ENCODE results near the gene GIT2. TPM values are rescaled to one million over a fixed set of nuclear protein-coding genes. Genes with fewer than 3 reads are reported as not detected.
"Not testable (repeated sequence)": the region's sequence is repeated elsewhere in the genome, so short reads cannot be mapped to it uniquely, and the experiment has no call there.

Gene GIT2
- total RNA-seq, 1 experiment from 2014 or later = 38.0 TPM

DNA sequence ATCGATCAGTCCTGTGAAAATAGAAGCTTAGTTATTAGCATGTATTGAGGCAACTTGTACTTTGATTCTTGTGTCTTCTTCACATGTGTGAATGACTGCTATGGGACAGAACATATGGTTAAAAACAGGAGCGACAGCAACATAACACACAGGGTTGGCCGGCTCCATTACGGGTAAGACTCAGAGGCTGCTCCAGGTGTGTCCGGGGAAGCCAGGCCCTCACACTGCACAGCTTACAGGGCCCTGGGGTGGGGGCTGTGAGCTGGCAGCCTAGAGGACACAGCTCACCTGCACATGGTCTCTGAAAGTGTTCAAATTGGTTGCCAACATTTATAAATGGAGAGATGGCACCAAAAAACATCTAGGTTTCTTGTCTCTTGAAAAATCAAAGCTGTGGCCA is 65.0 kb downstream of the GIT2 start:
- DNase-seq = no peak
- Histone ChIP-seq H3K4me1 (peaks cover 5% of the 10 kb centered on the region; the same call in 1 of the 2 replicates), H3K27me3 (no peaks in the 10 kb centered on the region), H3K9me3 (replicated peaks) (no peaks in the 10 kb centered on the region), H3K36me3 (peaks cover 40% of the 10 kb centered on the region), H3K4me3 (no peak overlapping the region), H3K27ac (no peak overlapping the region)

DNA sequence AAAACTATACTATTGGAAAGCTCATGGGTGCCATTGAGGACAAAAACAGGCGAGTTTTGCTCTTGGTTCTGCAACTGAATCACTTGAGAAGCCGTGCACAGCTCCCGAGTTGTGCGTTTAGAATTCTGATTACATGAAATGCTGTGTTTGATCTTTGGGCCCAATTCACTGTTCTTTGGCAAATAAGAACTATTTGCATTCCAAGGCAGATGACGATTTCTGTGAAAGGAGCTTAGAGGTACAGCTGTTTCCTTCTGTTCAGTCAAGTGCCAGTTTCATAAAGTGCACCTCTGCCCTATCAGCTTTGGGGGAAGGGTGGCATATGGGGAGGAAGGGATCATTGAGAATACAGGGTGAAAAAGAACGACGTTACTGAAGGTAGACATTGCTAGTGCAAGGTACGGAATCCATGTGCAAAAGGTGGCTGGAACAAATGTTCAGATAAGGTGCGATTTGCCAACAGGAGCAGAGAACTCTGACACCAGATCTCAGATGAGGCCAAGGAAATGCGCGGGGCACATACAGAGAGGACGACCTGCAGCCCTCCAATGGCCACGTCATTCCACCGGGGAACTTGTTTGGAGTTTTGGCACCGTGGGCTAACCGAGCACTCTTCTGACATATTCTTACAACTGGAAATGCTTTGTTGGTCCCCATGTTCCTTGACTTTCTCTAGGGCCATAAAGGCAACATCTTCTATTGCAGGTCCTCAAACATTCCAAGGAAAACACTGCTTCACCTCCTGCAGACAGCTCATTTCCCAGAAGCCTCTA is 66.0 kb downstream of the GIT2 start:
- H3K4me1 ChIP-seq = peaks cover 12% of the 10 kb centered on the region; the same call in 1 of the 2 replicates
- peaks cover 40% of the 10 kb centered on the region for H3K36me3 ChIP-seq
- H3K9me3 ChIP-seq (replicated peaks) = no peaks in the 10 kb centered on the region
- H3K27me3 ChIP-seq = no peaks in the 10 kb centered on the region
- no peak for DNase-seq
- no peak overlapping the region for H3K27ac ChIP-seq
- no peak overlapping the region for H3K4me3 ChIP-seq

DNA sequence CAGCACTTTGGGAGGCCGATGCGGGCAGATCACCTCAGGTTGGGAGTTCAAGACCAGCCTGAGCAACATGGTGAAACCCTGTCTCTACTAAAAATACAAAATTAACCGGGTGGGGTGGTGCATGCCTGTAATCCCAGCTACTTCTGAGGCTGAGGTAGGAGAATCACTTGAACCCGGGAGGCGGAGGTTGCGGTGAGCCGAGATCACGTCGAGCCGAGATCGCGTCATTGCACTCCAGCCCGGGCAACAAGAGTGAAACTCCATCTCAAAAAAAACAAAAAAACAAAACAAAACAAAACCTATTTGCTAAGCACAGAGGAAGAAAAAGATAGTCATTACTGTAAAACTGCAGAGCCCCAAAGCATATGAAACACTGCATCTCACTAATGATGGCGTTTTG is 66.8 kb downstream of the GIT2 start:
- H3K9me3 ChIP-seq (replicated peaks); DNase-seq; H3K27me3 ChIP-seq; H3K4me3 ChIP-seq; H3K27ac ChIP-seq: not testable (repeated sequence)
- Histone ChIP-seq H3K36me3 (peaks cover 40% of the 10 kb centered on the region), H3K4me1 (peaks cover 18% of the 10 kb centered on the region; the same call in 1 of the 2 replicates)

DNA sequence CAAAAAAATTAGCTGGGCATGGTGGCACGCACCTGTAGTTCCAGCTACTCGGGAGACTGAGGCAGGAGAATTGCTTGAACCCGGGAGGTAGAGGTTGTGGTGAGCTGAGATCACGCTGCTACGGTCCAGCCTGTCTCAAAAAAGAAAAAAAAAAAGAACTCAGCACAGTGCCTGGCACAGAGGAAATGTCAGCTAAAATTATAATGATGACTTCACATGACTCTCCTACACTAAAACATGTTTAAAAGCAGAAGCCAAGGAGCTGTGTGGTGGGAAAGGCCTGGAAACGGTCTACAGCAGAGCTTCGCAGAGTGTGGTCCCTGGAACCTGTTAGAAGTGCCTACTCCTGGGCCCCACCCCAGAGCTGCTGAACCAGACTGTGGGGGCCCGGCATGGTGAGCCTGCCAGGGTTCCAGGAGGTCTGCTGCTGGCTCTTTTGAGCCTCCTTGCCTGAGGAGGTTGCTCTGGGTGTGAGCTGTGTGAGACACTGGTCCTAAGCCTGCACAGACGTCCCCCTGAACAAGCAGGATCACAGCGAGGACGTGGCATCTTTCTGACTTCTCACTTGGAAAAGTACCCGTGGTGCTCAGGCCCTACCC is 68.0 kb downstream of the GIT2 start:
- no peaks in the 10 kb centered on the region for H3K27me3 ChIP-seq
- no peak overlapping the region for H3K4me3 ChIP-seq
- peaks cover 18% of the 10 kb centered on the region; the same call in 1 of the 2 replicates for H3K4me1 ChIP-seq
- no peaks in the 10 kb centered on the region for H3K9me3 ChIP-seq (replicated peaks)
- H3K27ac ChIP-seq = no peak overlapping the region
- no peak for DNase-seq
- peaks cover 40% of the 10 kb centered on the region for H3K36me3 ChIP-seq

DNA sequence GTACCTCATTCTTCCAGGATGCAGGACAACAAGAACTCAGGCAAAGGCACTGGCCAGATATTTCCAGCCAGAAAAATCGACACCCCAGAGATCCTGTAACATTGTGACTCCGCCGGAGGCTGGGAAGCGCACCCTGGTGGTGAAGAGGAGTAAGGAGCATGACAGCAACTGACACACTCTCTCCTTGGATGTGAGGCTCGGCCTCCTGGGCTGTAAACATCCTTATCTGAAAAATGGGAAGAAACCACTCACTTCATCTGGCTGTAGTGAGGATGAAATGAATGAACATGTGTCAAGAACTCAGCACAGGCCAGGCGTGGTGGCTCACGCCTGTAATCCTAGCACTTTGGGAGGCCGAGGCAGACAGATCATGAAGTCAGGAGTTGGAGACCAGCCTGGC is 68.5 kb downstream of the GIT2 start:
- DNase-seq = peak in 1 of 2 experiments; percentile 49
- H3K36me3 ChIP-seq = peaks cover 36% of the 10 kb centered on the region

DNA sequence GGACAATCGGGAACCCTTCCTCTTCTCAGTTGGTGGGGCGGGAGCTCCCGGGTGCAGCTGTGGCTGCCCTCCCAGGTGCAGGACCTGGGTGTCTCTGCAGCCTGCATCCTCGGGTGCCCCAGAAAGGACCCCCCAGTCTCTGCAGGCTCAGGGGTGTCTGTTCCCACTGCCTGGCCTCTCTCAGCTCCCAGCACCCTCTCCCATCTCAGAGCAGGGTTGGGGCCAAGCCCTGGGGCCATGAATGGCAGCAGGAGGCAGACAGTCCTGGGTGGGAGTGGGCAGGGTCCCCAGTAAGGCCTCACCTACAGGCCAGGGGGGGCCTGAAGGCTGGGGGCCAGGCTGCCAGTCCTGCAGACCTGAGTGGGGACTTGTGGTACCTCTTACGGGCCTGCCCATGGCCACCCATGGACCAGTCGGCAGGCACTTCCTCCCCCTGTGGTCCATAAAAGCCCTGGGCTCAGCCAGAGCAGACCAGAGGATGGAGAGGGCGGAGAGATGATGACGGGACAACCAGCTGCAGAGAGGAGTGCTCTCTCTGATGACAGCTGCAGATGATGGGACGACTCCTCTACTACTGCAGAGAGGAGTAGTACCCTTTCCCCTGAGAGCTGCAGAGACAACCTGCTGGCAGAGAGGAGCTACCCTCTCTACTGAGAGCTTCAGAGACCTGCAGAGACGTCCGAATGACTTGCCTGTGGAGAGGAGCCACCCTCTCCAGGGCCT is 69.5 kb downstream of the GIT2 start:
- DNase-seq = peak in 1 of 2 experiments; percentile 38
- Histone ChIP-seq H3K27ac (peak overlapping the region; percentile 81; the same call in 1 of the 2 replicates), H3K36me3 (peaks cover 27% of the 10 kb centered on the region), H3K4me1 (peaks cover 18% of the 10 kb centered on the region; the same call in 1 of the 2 replicates), H3K9me3 (replicated peaks) (no peaks in the 10 kb centered on the region), H3K27me3 (no peaks in the 10 kb centered on the region), H3K4me3 (no peak overlapping the region)

More for the DNA sequence above, 68.5 kb downstream of the GIT2 start:
- H3K27me3 ChIP-seq = no peaks in the 10 kb centered on the region
- H3K9me3 ChIP-seq (replicated peaks) = no peaks in the 10 kb centered on the region
- H3K4me1 ChIP-seq = peaks cover 18% of the 10 kb centered on the region; the same call in 1 of the 2 replicates
- no peak overlapping the region for H3K4me3 ChIP-seq
- H3K27ac ChIP-seq = no peak overlapping the region

DNA sequence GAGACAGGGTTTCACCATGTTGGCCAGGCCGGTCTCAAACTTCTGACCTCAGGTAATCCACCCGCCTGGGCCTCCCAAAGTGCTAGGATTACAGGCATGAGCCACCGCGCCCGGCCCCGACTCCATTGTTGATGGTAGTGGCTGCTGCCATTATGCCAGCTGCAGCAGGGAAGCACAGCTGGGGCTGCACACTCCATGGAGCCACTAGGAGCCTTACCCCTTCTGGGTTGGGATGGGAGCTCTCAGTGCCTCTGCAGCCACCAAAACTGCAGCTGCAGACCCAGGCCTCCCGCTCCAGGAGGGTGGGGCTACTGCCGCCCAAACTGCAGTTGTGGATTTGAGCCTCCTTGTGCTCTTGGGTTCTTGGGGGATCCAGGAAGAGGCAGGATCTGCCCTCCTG is 70.2 kb downstream of the GIT2 start:
- peaks cover 18% of the 10 kb centered on the region; the same call in 1 of the 2 replicates for H3K4me1 ChIP-seq

DNA sequence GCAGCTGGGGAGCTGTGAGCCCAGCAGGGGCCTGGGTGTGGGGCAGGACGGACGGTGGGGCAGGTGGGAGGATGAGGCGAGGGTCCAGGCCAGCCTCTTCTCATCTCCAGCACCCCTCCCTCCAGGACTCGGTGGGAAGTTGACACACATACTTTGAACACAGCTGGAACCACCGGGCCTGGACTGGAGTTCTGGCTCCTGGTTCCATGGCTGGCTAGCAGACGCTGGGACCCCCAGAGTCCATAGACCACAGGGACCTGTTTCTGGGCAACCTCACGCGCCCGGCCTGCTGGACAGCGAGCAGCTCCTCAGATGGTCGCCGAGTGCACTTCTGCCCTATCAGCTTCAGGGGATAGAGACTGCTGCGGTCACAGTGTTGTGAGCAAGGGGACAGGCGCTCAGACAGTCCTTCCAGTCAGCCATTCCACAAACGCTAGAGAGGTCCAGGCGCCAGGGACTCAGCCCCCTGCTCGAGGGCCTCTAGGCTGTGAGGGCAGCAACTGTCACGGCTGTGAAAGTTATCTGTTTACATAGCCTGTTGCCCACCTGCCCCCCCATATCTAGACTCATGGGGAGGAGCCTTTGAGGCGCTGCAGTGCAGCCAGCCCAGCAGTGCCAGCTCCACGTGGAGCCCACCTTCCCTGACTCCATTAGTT is 70.9 kb downstream of the GIT2 start:
- Histone ChIP-seq H3K27me3 (no peaks in the 10 kb centered on the region), H3K27ac (peak overlapping the region; percentile 81), H3K4me1 (peaks cover 18% of the 10 kb centered on the region; the same call in 1 of the 2 replicates), H3K4me3 (no peak overlapping the region; the same call in 1 of the 2 replicates), H3K9me3 (replicated peaks) (no peaks in the 10 kb centered on the region), H3K36me3 (peaks cover 19% of the 10 kb centered on the region)
- peak; percentile 83 to 84 for DNase-seq

More for the DNA sequence above, 70.2 kb downstream of the GIT2 start:
- Histone ChIP-seq H3K27ac (peak overlapping the region; percentile 81), H3K4me3 (peak overlapping the region; percentile 11; the same call in 1 of the 2 replicates), H3K36me3 (peaks cover 23% of the 10 kb centered on the region), H3K27me3 (no peaks in the 10 kb centered on the region), H3K9me3 (replicated peaks) (no peaks in the 10 kb centered on the region)
- DNase-seq = peak; percentile 44 to 47

DNA sequence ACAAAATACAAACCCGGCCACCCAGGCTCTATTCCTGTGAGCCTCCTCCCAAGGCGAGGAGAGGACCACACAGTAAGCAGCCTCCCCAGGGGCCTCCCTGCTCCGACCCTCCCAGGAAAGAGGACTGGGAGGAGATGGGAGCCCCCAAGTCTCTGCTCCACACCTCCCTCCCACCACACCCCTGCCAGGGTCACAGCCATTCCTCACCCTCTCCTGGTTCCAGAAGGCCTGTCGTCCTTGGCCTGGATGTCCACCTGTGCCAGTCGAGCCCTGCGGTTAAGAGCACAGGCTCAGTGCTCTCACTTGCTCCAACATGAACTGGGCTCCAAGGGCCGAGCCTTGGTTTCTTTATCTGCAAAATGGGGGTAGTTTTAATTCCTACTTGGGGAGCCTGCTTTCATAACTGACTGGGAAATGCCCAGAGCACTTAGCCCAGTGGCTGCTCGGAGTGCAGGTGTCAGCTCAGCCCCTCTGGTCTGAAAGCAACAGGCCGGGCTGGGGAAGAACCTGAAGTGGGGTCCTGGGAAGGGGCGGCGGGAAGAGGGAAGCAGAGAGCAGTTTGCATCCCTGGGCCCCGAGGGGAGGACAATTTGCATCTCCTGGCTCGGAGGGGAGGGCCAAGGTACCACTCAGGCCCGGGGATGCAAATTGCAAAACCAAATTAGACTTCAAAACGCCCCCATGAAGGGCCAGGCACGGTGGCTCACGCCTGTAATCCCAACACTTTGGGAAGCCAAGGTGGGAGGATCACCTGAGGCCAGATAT is 72.5 kb downstream of the GIT2 start:
- Histone ChIP-seq H3K36me3 (peaks cover 24% of the 10 kb centered on the region), H3K9me3 (replicated peaks) (no peaks in the 10 kb centered on the region), H3K4me3 (no peak overlapping the region), H3K27me3 (no peaks in the 10 kb centered on the region), H3K4me1 (peaks cover 18% of the 10 kb centered on the region; the same call in 1 of the 2 replicates), H3K27ac (no peak overlapping the region)
- DNase-seq = no peak

DNA sequence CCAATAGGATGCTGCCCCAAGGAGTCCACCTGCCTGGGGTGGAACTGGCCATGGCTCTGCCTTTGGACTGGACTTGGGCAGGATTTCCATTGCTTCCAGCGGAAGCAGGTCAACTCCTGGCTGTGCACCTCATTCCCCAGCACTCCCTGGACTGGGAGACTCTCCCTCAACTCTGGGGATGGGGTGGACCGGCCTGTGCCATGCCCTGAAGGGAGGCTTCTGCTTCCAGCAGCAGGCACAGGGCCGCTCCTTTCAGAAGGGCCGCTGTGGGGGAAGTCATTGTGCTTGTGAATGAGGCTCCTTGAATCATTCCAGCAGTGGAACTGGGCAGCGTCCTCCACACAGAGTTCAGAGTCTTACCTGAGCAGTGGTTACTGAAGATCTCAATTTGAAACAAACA is 73.1 kb downstream of the GIT2 start:
- Histone ChIP-seq H3K36me3 (peaks cover 27% of the 10 kb centered on the region), H3K9me3 (replicated peaks) (no peaks in the 10 kb centered on the region), H3K4me3 (no peak overlapping the region), H3K27me3 (no peaks in the 10 kb centered on the region), H3K27ac (no peak overlapping the region), H3K4me1 (peaks cover 18% of the 10 kb centered on the region; the same call in 1 of the 2 replicates)
- no peak for DNase-seq

DNA sequence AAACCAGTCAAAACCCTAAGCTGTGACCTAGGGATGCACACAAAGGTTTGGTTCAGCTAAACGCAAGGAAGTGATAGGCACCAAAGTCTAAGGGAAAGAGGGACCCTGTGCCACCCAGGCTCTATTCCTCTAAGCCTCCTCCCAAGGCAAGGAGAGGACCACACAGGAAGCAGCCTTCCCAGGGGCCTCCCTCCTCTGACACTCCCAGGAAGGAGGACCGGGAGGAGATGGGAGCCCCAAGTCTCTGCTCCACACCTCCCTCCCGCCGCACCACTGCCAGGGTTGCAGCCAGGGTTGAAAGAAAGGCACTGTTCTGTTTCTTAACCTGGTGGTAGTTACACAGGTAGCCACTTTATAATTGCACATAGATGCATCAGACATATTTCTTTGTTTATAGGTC is 74.2 kb downstream of the GIT2 start:
- Histone ChIP-seq H3K27me3 (no peaks in the 10 kb centered on the region), H3K27ac (no peak overlapping the region), H3K4me3 (no peak overlapping the region), H3K4me1 (peaks cover 18% of the 10 kb centered on the region; the same call in 1 of the 2 replicates), H3K9me3 (replicated peaks) (no peaks in the 10 kb centered on the region), H3K36me3 (peaks cover 25% of the 10 kb centered on the region)
- DNase-seq = peak in 1 of 2 experiments; percentile 19

DNA sequence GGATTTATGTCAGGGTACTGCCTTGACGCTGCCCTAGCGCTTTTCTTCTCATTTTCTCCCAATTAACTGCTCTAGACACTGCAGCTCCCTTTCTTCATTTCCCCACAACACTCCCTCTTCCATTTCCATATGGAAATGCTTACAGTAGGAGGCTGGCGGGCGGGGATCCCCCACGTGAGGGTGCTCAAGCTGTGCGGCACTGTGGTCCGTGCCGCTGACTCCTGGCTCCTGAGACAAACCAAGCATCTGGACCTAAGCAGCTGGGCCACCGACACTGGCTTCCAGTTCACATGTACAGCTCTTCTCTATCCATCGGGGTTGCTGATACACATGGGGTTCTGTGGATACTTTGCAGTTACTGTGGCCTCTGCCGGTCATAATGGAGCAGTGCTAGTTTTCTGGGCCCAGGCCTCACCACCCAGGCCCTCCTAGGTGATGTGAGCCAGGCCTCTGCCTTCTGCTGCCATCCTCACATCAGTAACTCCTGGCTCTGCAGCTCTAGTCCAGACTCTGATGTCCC is 75.8 kb downstream of the GIT2 start:
- Histone ChIP-seq H3K4me3 (no peak overlapping the region), H3K36me3 (peaks cover 36% of the 10 kb centered on the region), H3K27me3 (no peaks in the 10 kb centered on the region), H3K9me3 (replicated peaks) (no peaks in the 10 kb centered on the region), H3K27ac (no peak overlapping the region), H3K4me1 (peaks cover 6% of the 10 kb centered on the region; the same call in 1 of the 2 replicates)
- DNase-seq = no peak

DNA sequence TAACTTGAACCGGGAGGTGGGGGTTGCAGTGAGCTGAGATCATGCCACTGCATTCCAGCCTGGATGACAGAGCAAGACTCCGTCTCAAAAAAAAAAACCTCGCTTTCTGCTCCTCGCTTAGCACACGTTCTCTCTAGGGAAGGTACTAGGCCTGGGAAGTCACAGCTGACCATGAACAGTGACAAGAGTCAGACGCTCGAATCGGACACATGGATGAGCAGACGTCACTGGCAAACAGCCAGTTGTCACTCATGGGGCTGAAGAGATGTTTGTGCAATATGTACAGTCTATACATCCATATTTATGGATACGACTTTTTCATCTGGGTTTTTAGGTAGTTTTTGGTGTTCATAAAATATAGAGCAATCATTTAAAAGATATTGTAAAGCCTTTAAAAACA is 76.7 kb downstream of the GIT2 start:
- Histone ChIP-seq H3K9me3 (replicated peaks) (no peaks in the 10 kb centered on the region), H3K27me3 (no peaks in the 10 kb centered on the region), H3K4me3 (no peak overlapping the region), H3K27ac (no peak overlapping the region), H3K36me3 (peaks cover 39% of the 10 kb centered on the region), H3K4me1 (no peaks in the 10 kb centered on the region)
- no peak for DNase-seq

All from SJCRH30 (cell line).